Body of pancreas (tissue), 4 donors: Measurements from ENCODE around the gene RGP1. TPM values are rescaled to one million over a fixed set of nuclear protein-coding genes. Genes with fewer than 3 reads are reported as not detected.

Experiments
- ATAC-seq: fragments of 150-250 bp; one replicate; pipeline ENCODE4 v1.9.1; 2016
- DNase-seq, 4 donors: peaks; one replicate each; pipeline ENCODE4 v3.0.0-alpha.2; 2019
- H3K27ac ChIP-seq, 4 donors: fragments of 200-600 bp; sonication (generic); 1 replicate in 3 of 4; 2 replicates in 1 of 4; pipeline versions ENCODE4 v1.5.1 to v1.6.1; 2016 to 2019; ENCODE audit warnings: mild to moderate bottlenecking in 1 of 4, mixed read lengths in 1 of 4, moderate library complexity in 1 of 4
- H3K27me3 ChIP-seq, 2 donors: fragments of 200-600 bp; sonication (generic); one replicate each; pipeline ENCODE4 v1.6.0; 2016; ENCODE audit warnings: mild to moderate bottlenecking in 1 of 2
- H3K36me3 ChIP-seq, 2 donors: fragments of 200-600 bp; sonication (generic); replicated peaks in 1 of 2; 2 replicates each; pipeline ENCODE4 v1.5.1; 2016; ENCODE audit warnings: low read depth in 2 of 2; ENCODE audit not compliant: insufficient read depth in 1 of 2
- H3K4me1 ChIP-seq: fragments of 200-600 bp; sonication (generic); one replicate; pipeline ENCODE4 v1.6.0; 2016
- H3K4me3 ChIP-seq, 2 donors: fragments of 200-600 bp; sonication (generic); 1 replicate in 1 of 2; 2 replicates in 1 of 2; pipeline ENCODE4 v1.5.1; 2016 to 2019
- H3K9me3 ChIP-seq, 3 donors: fragments of 200-600 bp; sonication (generic); 1 replicate in 2 of 3; 2 replicates in 1 of 3; pipeline ENCODE4 v1.5.1; 2016
- CTCF ChIP-seq, 7 experiments: fragments of 450-650 bp in 4 of 7; fragments of 200-600 bp in 3 of 7; sonication (generic) in 3 of 7; IDR thresholded peaks; one replicate each; pipeline ENCODE4 v1.5.1; 2016 to 2019; ENCODE audit warnings: antibody characterized with exemption in 7 of 7
- POLR2A ChIP-seq, 3 donors: fragments of 450-650 bp; IDR thresholded peaks; one replicate each; pipeline ENCODE4 v1.6.1; 2016; ENCODE audit warnings: antibody characterized with exemption in 3 of 3, mild to moderate bottlenecking in 2 of 3
- WGBS, 2 donors: methylation state at CpG; one replicate each; pipeline ENCODE4 v1.1.5; 2017; 5-methylcytosine and 5-hydroxymethylcytosine counted together
- intact Hi-C: fragments of 100-400 bp; cut with DNase I; formaldehyde crosslinking; loops from one replicate; pipeline ENCODE4 v1.15.1; 2023
- microRNA-seq, 2 donors: library from miRNA; unstranded; fragments of <30 nt; microRNA quantifications; one replicate each; pipeline ENCODE4, GENCODE V29; 2016; ENCODE audit warnings: borderline number of aligned reads in 2 of 2, borderline replicate concordance in 2 of 2
- small RNA-seq: library from RNA; depleted of rRNA; stranded (forward); fragments of <200 nt; gene quantifications from one replicate; pipeline ENCODE3, GENCODE V24; 2016
- total RNA-seq, 2 donors: library from RNA; depleted of rRNA; stranded (reverse); fragments of >200 nt; gene quantifications; one replicate each; pipeline ENCODE4 v1.1.0, GENCODE V29; 2016

The RGP1 gene
- total RNA-seq, 2 donors from 2014 or later, result 15.3 to 18.1 TPM

- TF ChIP-seq POLR2A (IDR thresholded peaks at IDR 0.05), result no peak
- TF ChIP-seq CTCF (IDR thresholded peaks at IDR 0.05), result no peak
- no peak for DNase-seq
- WGBS, 2 donors, result 72 to 83% methylated on average over 7 of the region's 7 CpGs
- intact Hi-C loops, result no loop called here
- no peak overlapping the region for H3K4me3 ChIP-seq
- no peak for ATAC-seq
- no peaks in the 10 kb centered on the region for H3K27me3 ChIP-seq
- H3K27ac ChIP-seq, result no peak overlapping the region
- no peaks in the 10 kb centered on the region for H3K36me3 ChIP-seq
- no peaks in the 10 kb centered on the region for H3K4me1 ChIP-seq
- H3K9me3 ChIP-seq, result no peaks in the 10 kb centered on the region
Observed at GRCh38 chr9:35800530-35800929, 51.4 kb downstream of the RGP1 start.

GRCh38 chr9:35801328-35802128, 52.4 kb downstream of the RGP1 start:
- Histone ChIP-seq H3K4me3 (no peak overlapping the region), H3K27me3 (no peaks in the 10 kb centered on the region), H3K4me1 (no peaks in the 10 kb centered on the region), H3K36me3 (peaks cover 0 to 3% of the 10 kb centered on the region in 2 donors), H3K9me3 (no peaks in the 10 kb centered on the region), H3K27ac (no peak overlapping the region)
- DNase-seq (no peak), ATAC-seq (no peak)
- no peak for TF ChIP-seq POLR2A (IDR thresholded peaks at IDR 0.05)
- TF ChIP-seq CTCF (IDR thresholded peaks at IDR 0.05), result no peak
- WGBS, 2 donors, result 79 to 86% methylated on average over 13 of the region's 13 CpGs
- intact Hi-C loops, result no loop called here

GRCh38 chr9:35806101-35806500, 57.0 kb downstream of the RGP1 start:
- no peaks in the 10 kb centered on the region for H3K9me3 ChIP-seq

More at GRCh38 chr9:35806101-35806500, 57.0 kb downstream of the RGP1 start:
- no peak for DNase-seq
- no peak for ATAC-seq
- Histone ChIP-seq H3K27me3 (no peaks in the 10 kb centered on the region), H3K36me3 (peaks cover 0 to 3% of the 10 kb centered on the region in 2 donors), H3K4me3 (no peak overlapping the region), H3K4me1 (peaks cover 2% of the 10 kb centered on the region), H3K27ac (no peak overlapping the region)
- TF ChIP-seq POLR2A (IDR thresholded peaks at IDR 0.05), result no peak
- TF ChIP-seq CTCF (IDR thresholded peaks at IDR 0.05), result no peak
- intact Hi-C loops, result no loop called here
- WGBS, 2 donors, result 96 to 99% methylated on average over 8 of the region's 8 CpGs

Small RNA genes within 50 kb of the gene (microRNA-seq; reads per million reads assigned to microRNA genes)
- gene MIR6852, result 0 reads per million in 2 donors
- 0.45 to 0.47 reads per million in 2 donors for gene MIR6853

Small RNA genes within 50 kb of the gene (small RNA-seq; reads per million reads assigned to genes)
- gene MIR6853, result not detected

Other genes starting within 250 kb of the RGP1 start
- 10 to 100 TPM; 13.0 to 20.1 TPM for gene TESK1, start 144.0 kb upstream of the RGP1 start, total RNA-seq
- gene CD72, start 130.9 kb upstream of the RGP1 start, total RNA-seq, result 1 to 10 TPM; 3.3 to 3.9 TPM
- gene SIT1, start 98.4 kb upstream of the RGP1 start, total RNA-seq, result under 1 TPM in 1 of 2 donors, not detected in 1; 0.26 TPM
- 1,000 to 10,000 TPM in 1 of 2 donors, 100 to 1,000 TPM in 1; 887 to 2,577 TPM for gene RMRP, start 91.3 kb upstream of the RGP1 start, total RNA-seq
- gene CCDC107, start 91.0 kb upstream of the RGP1 start, total RNA-seq, result 10 to 100 TPM; 15.8 to 42.2 TPM
- gene ARHGEF39, start 84.1 kb upstream of the RGP1 start, total RNA-seq, result under 1 TPM in 1 of 2 donors, not detected in 1; 0.26 TPM
- 10 to 100 TPM in 1 of 2 donors, 1 to 10 TPM in 1; 2.6 to 21.8 TPM for gene CA9, start 75.4 kb upstream of the RGP1 start, total RNA-seq
- gene TPM2, start 59.4 kb upstream of the RGP1 start, total RNA-seq, result 100 to 1,000 TPM in 1 of 2 donors, 10 to 100 TPM in 1; 75.8 to 132 TPM
- 100 to 1,000 TPM in 1 of 2 donors, 10 to 100 TPM in 1; 93.7 to 130 TPM for gene TLN1, start 17.1 kb upstream of the RGP1 start, total RNA-seq
- gene CREB3, start 16.6 kb upstream of the RGP1 start, total RNA-seq, result 10 to 100 TPM; 31.9 to 32.6 TPM
- 100 to 1,000 TPM in 1 of 2 donors, 10 to 100 TPM in 1; 54.2 to 111 TPM for gene GBA2, start 59 bp upstream of the RGP1 start, total RNA-seq
- gene MSMP, start 5.0 kb downstream of the RGP1 start, total RNA-seq, result not detected
- 10 to 100 TPM in 1 of 2 donors, 1 to 10 TPM in 1; 5.4 to 20.1 TPM for gene NPR2, start 42.3 kb downstream of the RGP1 start, total RNA-seq
- 1 to 10 TPM in 1 of 2 donors, not detected in 1; 1.6 TPM for gene SPAG8, start 63.0 kb downstream of the RGP1 start, total RNA-seq
- gene HINT2, start 65.8 kb downstream of the RGP1 start, total RNA-seq, result 10 to 100 TPM; 33.3 to 35.0 TPM
- gene FAM221B, start 79.4 kb downstream of the RGP1 start, total RNA-seq, result under 1 TPM in 1 of 2 donors, not detected in 1; 0.33 TPM
- 1 to 10 TPM; 7.3 to 7.9 TPM for gene TMEM8B, start 79.9 kb downstream of the RGP1 start, total RNA-seq
- not detected for gene OR13J1, start 121.1 kb downstream of the RGP1 start, total RNA-seq
- gene HRCT1, start 156.9 kb downstream of the RGP1 start, total RNA-seq, result 1 to 10 TPM in 1 of 2 donors, under 1 TPM in 1; 0.99 to 3.4 TPM
- 1 to 10 TPM in 1 of 2 donors, under 1 TPM in 1; 0.78 to 7.3 TPM for gene SPAAR, start 160.2 kb downstream of the RGP1 start, total RNA-seq
- not detected for gene OR2S2, start 208.9 kb downstream of the RGP1 start, total RNA-seq